Subcutaneous adipose tissue (tissue), 4 donors: ENCODE measurements around the gene TJP1. TPM values are rescaled to one million over a fixed set of nuclear protein-coding genes. Genes with fewer than 3 reads are reported as not detected.

Experiments
- small RNA-seq: library from RNA; depleted of rRNA; stranded (forward); fragments of <200 nt; gene quantifications from one replicate; pipeline ENCODE3, GENCODE V24; 2016
- total RNA-seq, 4 donors: library from RNA; depleted of rRNA; stranded (reverse); fragments of >200 nt; gene quantifications; one replicate each; pipeline ENCODE4 v1.1.0, GENCODE V29; 2016
- TF ChIP-seq, protein P1 (sequence below): fragments of 450-650 bp; IDR thresholded peaks from one replicate; pipeline ENCODE4 v1.5.1; 2016; ENCODE audit warnings: low read depth, mild to moderate bottlenecking, control low read depth, antibody characterized with exemption, moderate library complexity

TJP1 gene
- total RNA-seq, 4 donors from 2014 or later: 59.2 to 138 (median 121) TPM

DNA sequence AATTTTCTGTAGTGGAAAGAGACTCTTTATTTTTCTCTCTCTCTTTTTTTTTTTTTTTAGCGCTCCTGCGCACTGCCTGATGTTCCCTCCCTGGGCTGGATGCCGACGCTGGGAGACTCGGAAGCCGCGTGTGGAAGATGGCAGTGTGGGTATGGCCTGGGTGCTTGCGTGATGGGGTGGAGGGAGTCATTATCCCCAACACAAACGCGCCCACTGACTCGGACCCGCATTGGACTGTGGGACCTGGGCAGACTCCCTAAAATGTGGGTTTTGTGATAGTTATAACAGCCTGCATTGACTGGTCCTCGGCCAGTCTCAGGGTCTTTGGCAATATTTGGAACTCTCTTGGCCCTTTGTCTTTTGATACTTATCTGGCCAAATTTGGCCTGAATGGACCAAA lies 157.9 kb downstream of the TJP1 start:
- TF ChIP-seq, protein P1, sequence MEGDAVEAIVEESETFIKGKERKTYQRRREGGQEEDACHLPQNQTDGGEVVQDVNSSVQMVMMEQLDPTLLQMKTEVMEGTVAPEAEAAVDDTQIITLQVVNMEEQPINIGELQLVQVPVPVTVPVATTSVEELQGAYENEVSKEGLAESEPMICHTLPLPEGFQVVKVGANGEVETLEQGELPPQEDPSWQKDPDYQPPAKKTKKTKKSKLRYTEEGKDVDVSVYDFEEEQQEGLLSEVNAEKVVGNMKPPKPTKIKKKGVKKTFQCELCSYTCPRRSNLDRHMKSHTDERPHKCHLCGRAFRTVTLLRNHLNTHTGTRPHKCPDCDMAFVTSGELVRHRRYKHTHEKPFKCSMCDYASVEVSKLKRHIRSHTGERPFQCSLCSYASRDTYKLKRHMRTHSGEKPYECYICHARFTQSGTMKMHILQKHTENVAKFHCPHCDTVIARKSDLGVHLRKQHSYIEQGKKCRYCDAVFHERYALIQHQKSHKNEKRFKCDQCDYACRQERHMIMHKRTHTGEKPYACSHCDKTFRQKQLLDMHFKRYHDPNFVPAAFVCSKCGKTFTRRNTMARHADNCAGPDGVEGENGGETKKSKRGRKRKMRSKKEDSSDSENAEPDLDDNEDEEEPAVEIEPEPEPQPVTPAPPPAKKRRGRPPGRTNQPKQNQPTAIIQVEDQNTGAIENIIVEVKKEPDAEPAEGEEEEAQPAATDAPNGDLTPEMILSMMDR: no peak

DNA sequence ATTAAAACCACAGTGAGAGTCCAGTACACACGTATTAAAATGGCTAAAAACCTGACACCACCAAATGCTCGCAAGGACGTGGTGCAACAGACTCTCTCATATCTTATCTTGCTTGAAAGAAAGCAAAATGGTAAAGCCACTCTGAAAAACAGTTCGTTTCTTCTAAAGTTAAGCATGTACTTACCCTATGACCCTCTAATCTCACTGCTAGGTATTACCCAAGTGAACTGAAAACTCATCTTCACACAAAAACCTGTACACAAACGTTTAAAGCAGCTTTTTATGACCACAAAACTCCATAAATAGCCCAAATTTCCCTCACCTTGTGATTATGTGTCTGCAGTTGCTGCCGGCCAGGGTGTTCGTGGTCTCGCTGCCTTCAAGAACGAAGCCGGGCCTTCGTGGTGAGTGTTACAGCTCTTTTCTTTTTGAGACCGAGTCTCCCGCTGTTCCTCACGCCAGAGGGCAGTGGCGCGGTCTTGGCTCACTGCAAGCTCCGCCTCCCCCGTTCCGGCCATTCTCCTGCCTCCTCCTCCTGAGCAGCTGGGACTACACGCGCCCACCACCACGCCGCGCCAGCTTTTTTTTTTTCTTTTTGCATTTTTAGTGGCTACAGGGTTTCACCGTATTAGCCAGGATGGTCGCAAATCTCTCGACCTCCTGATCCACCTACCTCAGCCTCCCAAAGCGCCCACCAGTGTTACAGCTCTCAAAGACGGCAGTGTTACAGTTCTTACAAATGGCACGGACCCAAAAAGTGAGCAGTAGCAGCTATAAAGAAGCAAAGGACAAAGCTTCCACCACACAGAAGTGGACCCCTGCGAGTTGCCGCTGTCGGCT lies 165.4 kb downstream of the TJP1 start:
- TF ChIP-seq, protein P1: no peak

DNA sequence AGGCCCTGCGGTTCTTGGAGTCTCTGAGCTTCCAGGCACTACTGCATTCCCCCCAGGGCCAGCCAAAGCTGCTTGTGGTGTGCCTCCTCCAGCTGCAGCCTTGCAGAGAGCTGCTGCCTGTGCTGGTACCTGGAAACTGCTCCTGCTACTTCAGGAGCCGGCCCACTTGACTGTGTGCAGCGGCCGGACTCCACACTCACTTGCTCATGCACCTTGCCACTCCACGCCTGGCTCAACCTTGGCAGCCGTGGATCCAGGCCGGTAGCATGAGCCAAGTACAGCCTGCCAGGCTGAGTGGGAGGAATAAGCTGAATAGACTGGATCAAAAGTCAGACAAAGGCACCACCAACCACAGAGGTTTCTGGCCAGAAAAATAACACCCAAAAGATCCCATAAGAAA lies 169.7 kb downstream of the TJP1 start:
- TF ChIP-seq, protein P1: no peak

DNA sequence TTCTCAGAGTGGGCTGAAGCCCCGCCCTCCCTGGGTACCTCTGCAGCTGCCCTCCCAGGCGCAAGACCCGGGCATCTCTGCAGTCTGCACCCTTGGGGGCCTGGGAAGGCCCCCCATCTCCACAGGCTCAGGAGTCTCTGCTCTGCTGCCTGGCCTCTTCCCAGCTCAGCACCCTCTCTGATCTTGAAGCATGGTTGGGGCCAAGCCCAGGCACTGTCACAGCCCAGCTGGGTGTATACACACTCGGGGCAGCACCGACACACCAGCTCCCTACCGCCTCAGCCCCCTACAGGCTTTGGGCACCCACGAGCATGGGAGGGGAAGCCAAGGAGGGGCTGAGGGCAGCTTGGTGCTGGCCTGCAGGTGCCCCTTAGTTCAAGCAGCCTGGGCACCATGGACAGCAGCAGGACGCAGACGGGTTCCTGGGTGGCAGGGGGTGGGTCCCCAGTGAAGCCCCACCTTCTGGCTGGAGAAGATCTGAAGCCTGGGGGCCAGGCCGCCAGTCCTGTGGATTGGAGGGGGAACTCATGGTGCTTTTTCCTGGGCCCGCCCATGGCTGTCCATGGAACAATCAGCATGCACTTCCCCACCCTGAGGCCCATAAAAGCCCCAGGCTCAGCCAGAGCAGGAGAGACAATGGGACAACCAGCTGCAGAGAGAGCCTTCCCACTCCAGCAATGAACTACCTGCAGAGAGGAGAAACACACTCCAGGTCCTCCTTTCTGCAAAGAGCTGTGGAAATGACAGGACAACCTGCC lies 170.6 kb downstream of the TJP1 start:
- TF ChIP-seq, protein P1: no peak

Small RNAs within 50 kb of the gene (small RNA-seq; reads per million reads assigned to genes)
- gene HMGN2P5: not detected
